Loucy (cell line): ENCODE measurements around the gene NR2C2.
A peak's percentile ranks its signal among the peaks of the same experiment; 100 is the strongest.

Experiments used
- H2AFZ ChIP-seq: fragments of 200-600 bp; sonication (generic); 2 replicates; pipeline ENCODE4 v1.6.0; 2016; ENCODE audit warnings: antibody characterized with exemption, mild to moderate bottlenecking, low read length, moderate library complexity
- H3F3A ChIP-seq: fragments of 200-600 bp; 2 replicates; pipeline ENCODE4 v1.6.0; 2016; ENCODE audit warnings: antibody characterized with exemption, low read depth, mild to moderate bottlenecking
- H3K27me3 ChIP-seq: fragments of 200-600 bp; sonication (generic); 2 replicates; pipeline ENCODE4 v1.6.1; 2014; ENCODE audit warnings: low read length, mild to moderate bottlenecking; ENCODE audit not compliant: insufficient read depth, poor library complexity, severe bottlenecking
- H3K36me3 ChIP-seq: fragments of 200-600 bp; sonication (generic); 2 replicates; pipeline ENCODE4 v1.6.1; 2016; ENCODE audit warnings: low read length; ENCODE audit not compliant: insufficient read depth
- H3K4me1 ChIP-seq: fragments of 200-600 bp; sonication (generic); 2 replicates; pipeline ENCODE4 v1.5.1; 2014; ENCODE audit warnings: low read length, mild to moderate bottlenecking; ENCODE audit not compliant: insufficient read depth, poor library complexity, severe bottlenecking
- H3K4me2 ChIP-seq: fragments of 200-600 bp; sonication (generic); 2 replicates; pipeline ENCODE4 v1.6.0; 2014; ENCODE audit warnings: antibody characterized with exemption, low read length, low read depth, mild to moderate bottlenecking; ENCODE audit not compliant: poor library complexity, severe bottlenecking
- H3K4me3 ChIP-seq: fragments of 200-600 bp; sonication (generic); 2 replicates; pipeline ENCODE4 v1.5.1; 2014; ENCODE audit warnings: low read length, mild to moderate bottlenecking, mixed read lengths; ENCODE audit not compliant: poor library complexity, severe bottlenecking
- H3K79me2 ChIP-seq: fragments of 200-600 bp; sonication (generic); 2 replicates; pipeline ENCODE4 v1.6.1; 2014; ENCODE audit warnings: low read length; ENCODE audit not compliant: insufficient read depth
- H3K9ac ChIP-seq: fragments of 200-600 bp; sonication (generic); 2 replicates; pipeline ENCODE4 v1.6.0; 2014; ENCODE audit warnings: mild to moderate bottlenecking, low read depth, low read length, moderate library complexity; ENCODE audit not compliant: poor library complexity, severe bottlenecking
- H3K9me2 ChIP-seq: fragments of 200-600 bp; sonication (generic); replicated peaks from 2 replicates; pipeline ENCODE4 v1.6.1; 2016; ENCODE audit warnings: low read depth, low read length, mixed read lengths
- H3K9me3 ChIP-seq: fragments of 200-600 bp; sonication (generic); 2 replicates; pipeline ENCODE4 v1.6.1; 2014; ENCODE audit warnings: mild to moderate bottlenecking, antibody characterized with exemption, low read length, low read depth; ENCODE audit not compliant: insufficient read depth
- H4K20me1 ChIP-seq: fragments of 200-600 bp; sonication (generic); 2 replicates; pipeline ENCODE4 v1.6.0; 2014; ENCODE audit warnings: antibody characterized with exemption, low read length, mild to moderate bottlenecking; ENCODE audit not compliant: insufficient read depth, poor library complexity, severe bottlenecking
- EZH2phosphoT487 ChIP-seq: fragments of 200-600 bp; IDR thresholded peaks from 2 replicates; pipeline ENCODE4 v1.6.1; 2018; ENCODE audit warnings: antibody characterized with exemption, mild to moderate bottlenecking, moderate library complexity, borderline replicate concordance
- TF ChIP-seq, protein P1 (sequence below): fragments of 200-600 bp; sonication (generic); conservative IDR thresholded peaks from 2 replicates; pipeline ENCODE4 v1.5.1; 2014; ENCODE audit warnings: mild to moderate bottlenecking, antibody characterized with exemption, low read length

NR2C2 gene

DNA sequence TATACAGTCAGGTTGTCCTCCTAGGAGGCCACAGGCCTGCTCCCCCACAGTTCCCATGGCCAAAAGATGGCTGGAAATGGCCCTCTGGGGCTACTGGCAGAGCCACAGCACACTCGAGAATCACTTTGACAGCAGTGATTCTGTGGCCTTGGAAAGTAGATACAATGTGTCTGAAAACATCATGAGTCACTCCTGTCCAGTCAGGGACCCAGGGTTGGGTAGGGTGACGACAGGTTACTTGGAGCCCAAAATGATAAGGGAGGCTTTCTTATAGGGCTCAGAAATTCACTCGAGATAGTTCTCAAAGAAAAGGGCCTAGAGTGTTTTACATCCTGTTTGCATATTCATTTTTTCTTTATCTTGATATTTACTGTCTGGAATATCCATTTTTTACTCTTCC is 93.5 kb downstream of the NR2C2 start:
- no peaks in the 10 kb centered on the region for H3K27me3 ChIP-seq
- no peak overlapping the region for H2AFZ ChIP-seq
- no peak overlapping the region for H3K4me2 ChIP-seq
- H3K4me1 ChIP-seq: peaks cover 21% of the 10 kb centered on the region
- H3K9ac ChIP-seq: no peak overlapping the region
- peaks cover 10% of the 10 kb centered on the region for H4K20me1 ChIP-seq
- H3K36me3 ChIP-seq: peaks cover 95% of the 10 kb centered on the region
- no peaks in the 10 kb centered on the region for H3K79me2 ChIP-seq
- TF ChIP-seq EZH2phosphoT487: no peak
- TF ChIP-seq, protein P1, sequence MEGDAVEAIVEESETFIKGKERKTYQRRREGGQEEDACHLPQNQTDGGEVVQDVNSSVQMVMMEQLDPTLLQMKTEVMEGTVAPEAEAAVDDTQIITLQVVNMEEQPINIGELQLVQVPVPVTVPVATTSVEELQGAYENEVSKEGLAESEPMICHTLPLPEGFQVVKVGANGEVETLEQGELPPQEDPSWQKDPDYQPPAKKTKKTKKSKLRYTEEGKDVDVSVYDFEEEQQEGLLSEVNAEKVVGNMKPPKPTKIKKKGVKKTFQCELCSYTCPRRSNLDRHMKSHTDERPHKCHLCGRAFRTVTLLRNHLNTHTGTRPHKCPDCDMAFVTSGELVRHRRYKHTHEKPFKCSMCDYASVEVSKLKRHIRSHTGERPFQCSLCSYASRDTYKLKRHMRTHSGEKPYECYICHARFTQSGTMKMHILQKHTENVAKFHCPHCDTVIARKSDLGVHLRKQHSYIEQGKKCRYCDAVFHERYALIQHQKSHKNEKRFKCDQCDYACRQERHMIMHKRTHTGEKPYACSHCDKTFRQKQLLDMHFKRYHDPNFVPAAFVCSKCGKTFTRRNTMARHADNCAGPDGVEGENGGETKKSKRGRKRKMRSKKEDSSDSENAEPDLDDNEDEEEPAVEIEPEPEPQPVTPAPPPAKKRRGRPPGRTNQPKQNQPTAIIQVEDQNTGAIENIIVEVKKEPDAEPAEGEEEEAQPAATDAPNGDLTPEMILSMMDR: no peak
- H3K4me3 ChIP-seq: no peak overlapping the region
- no peaks in the 10 kb centered on the region for H3K9me2 ChIP-seq
- H3K9me3 ChIP-seq: no peaks in the 10 kb centered on the region
- H3F3A ChIP-seq: no peaks in the 10 kb centered on the region

DNA sequence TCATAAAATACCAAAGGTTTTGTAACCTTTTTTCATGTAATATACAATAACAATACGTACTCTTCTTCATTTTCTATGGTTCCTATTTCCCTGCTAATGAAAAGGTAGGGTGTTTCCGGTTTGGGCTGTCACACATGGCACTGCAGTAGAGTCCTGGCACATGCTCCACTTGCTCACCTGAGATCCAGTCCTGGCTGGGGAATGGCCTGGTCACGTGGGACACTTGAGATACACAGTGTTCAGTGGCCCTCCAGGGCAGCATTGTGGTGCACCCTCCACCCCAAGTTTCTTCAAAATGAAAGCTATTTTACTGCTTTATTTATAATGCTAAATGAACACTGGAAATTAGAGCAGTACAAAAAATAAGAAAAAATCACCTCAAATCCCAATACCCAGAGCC is 94.6 kb downstream of the NR2C2 start:
- peaks cover 21% of the 10 kb centered on the region for H3K4me1 ChIP-seq
- H4K20me1 ChIP-seq: peaks cover 10% of the 10 kb centered on the region
- H3F3A ChIP-seq: no peaks in the 10 kb centered on the region
- H3K9ac ChIP-seq: no peak overlapping the region
- H3K4me2 ChIP-seq: no peak overlapping the region
- H3K27me3 ChIP-seq: no peaks in the 10 kb centered on the region
- TF ChIP-seq EZH2phosphoT487: no peak
- no peaks in the 10 kb centered on the region for H3K79me2 ChIP-seq
- peaks cover 95% of the 10 kb centered on the region for H3K36me3 ChIP-seq
- no peak overlapping the region for H2AFZ ChIP-seq
- no peaks in the 10 kb centered on the region for H3K9me3 ChIP-seq
- H3K9me2 ChIP-seq: no peaks in the 10 kb centered on the region
- no peak overlapping the region for H3K4me3 ChIP-seq

DNA sequence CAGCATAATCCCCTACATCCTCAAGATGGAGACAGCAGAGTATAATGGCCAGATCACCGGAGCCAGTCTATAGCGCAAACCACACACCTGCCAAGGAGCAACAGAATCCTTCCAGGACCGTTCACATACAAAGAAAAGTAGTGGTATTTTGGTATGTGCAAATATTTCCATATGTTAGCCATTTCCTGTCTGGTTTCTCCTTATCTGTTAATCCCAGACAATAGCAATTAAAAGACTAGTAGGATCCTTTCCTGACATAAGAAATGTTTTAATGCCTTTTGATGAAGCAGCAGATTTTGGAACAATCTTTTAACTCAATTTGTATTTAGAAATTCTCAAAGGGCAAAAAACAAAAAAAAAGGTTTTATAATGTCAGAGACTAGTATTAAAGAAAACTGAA is 95.6 kb downstream of the NR2C2 start:
- H3K4me1 ChIP-seq: peaks cover 21% of the 10 kb centered on the region
- no peaks in the 10 kb centered on the region for H3K9me3 ChIP-seq
- peaks cover 10% of the 10 kb centered on the region for H4K20me1 ChIP-seq
- no peak overlapping the region for H3K4me2 ChIP-seq
- no peak overlapping the region for H2AFZ ChIP-seq
- H3K79me2 ChIP-seq: no peaks in the 10 kb centered on the region
- no peaks in the 10 kb centered on the region for H3K9me2 ChIP-seq
- no peak overlapping the region for H3K9ac ChIP-seq
- no peak overlapping the region for H3K4me3 ChIP-seq
- TF ChIP-seq EZH2phosphoT487: no peak
- TF ChIP-seq, protein P1: no peak
- no peaks in the 10 kb centered on the region for H3K27me3 ChIP-seq
- H3F3A ChIP-seq: no peaks in the 10 kb centered on the region
- H3K36me3 ChIP-seq: peaks cover 95% of the 10 kb centered on the region

DNA sequence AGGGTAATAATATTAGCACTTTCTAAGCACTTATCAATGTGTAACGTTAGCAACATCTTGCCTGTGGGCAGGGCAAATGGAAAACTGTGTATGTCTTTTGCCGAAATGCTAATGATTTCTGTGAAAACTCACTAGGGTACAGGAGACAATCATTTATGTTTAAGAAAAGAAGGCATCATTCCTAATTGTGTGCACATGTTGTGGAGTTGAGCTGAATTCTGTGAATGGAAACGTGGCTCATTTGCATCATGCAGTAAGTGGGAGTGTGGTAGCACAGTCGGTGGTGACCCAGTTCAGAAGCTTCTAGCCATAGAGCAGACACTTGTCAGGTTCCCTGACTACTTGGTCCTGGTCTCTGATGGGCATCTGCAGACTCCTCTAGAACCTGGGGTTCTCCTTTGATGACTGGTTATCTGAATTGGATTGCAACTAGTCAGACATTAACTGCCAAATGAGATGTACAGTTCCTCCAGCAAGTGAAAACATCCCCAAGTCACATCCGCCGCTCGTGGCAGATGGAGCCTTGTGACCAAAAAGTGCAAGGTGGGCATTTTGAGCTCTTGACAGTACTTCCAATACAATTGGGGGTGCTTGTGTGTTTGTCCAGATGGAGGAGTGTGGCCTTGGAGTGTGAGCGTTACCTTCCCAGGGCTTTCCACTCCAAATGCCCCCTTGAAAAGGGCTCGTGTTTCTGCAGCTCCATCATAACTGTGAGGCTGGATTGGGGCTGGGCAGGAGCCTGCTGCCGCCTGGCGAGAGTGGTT is 96.2 kb downstream of the NR2C2 start:
- Histone ChIP-seq H2AFZ (no peak overlapping the region), H3F3A (no peaks in the 10 kb centered on the region), H3K9me2 (no peaks in the 10 kb centered on the region), H3K4me3 (no peak overlapping the region), H3K4me1 (peaks cover 21% of the 10 kb centered on the region), H3K79me2 (no peaks in the 10 kb centered on the region), H3K27me3 (no peaks in the 10 kb centered on the region), H3K4me2 (peak overlapping the region; percentile 46), H3K9ac (no peak overlapping the region), H3K9me3 (no peaks in the 10 kb centered on the region), H4K20me1 (peaks cover 10% of the 10 kb centered on the region), H3K36me3 (peaks cover 95% of the 10 kb centered on the region)
- TF ChIP-seq EZH2phosphoT487: no peak
- TF ChIP-seq, protein P1: no peak
